ENCODE measurements around the gene SEMG1.

The SEMG1 gene, protein sequence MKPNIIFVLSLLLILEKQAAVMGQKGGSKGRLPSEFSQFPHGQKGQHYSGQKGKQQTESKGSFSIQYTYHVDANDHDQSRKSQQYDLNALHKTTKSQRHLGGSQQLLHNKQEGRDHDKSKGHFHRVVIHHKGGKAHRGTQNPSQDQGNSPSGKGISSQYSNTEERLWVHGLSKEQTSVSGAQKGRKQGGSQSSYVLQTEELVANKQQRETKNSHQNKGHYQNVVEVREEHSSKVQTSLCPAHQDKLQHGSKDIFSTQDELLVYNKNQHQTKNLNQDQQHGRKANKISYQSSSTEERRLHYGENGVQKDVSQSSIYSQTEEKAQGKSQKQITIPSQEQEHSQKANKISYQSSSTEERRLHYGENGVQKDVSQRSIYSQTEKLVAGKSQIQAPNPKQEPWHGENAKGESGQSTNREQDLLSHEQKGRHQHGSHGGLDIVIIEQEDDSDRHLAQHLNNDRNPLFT

GRCh38 chr20:45206725-45207124, at the start of gene SEMG1:
SEMG1 (plus strand) TSS chr20:45207033; CDS start chr20:45207054, 21 bp downstream.
- Histone ChIP-seq H3K4me3 (ENCODE audit: low read length in 2 of 2) (no peak within 1 kb of the TSS), H3K36me3 (ENCODE audit: control insufficient read depth in 2 of 2, insufficient read depth in 2 of 2, low read length in 2 of 2) (no peaks in the 10 kb centered on the region), H3K4me1 (ENCODE audit: control insufficient read depth in 2 of 2, insufficient read depth in 2 of 2, low read length in 2 of 2) (peaks cover 0 to 3% of the 10 kb centered on the region in 2 donors), H3K27ac (ENCODE audit: low read depth in 2 of 2, low read length in 2 of 2) (no peak within 1 kb of the TSS), H3K9ac (ENCODE audit: low read depth in 1 of 2, low read length in 2 of 2) (no peak within 1 kb of the TSS), H3K27me3 (ENCODE audit: control insufficient read depth in 2 of 2, insufficient read depth in 2 of 2, low read length in 2 of 2) (peaks cover 0 to 3% of the 10 kb centered on the region in 2 donors), H3K9me3 (ENCODE audit: control insufficient read depth in 2 of 2, low read length in 2 of 2) (peaks cover 0 to 3% of the 10 kb centered on the region in 2 donors)

DNA sequence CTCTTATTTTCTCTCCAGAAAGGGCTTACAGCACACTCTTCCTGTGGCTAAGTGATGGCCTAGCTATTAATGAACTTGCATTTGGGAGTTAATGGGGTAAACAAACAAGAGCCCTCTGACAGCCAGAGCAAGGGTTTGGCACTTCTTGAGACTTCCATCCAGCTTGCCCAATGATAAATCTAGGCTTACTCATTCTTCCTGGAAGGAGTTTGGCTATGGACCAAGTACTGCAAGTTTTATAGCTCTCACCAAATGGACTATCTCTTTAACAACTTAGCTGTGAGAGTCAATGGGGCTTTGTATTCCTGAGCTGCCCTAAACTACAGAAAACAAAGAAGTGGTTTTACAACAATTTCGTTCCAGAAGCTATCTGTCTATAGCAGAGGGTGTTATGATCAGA, 48.9 kb upstream of the SEMG1 start:
- Histone ChIP-seq H3K4me3 (ENCODE audit: low read length in 2 of 2) (peak overlapping the region; percentile 16 to 38), H3K27ac (ENCODE audit: low read depth in 2 of 2, low read length in 2 of 2) (peak overlapping the region; percentile 45 to 62), H3K27me3 (ENCODE audit: control insufficient read depth in 2 of 2, insufficient read depth in 2 of 2, low read length in 2 of 2) (no peaks in the 10 kb centered on the region), H3K9ac (ENCODE audit: low read depth in 1 of 2, low read length in 2 of 2) (no peak overlapping the region), H3K36me3 (ENCODE audit: control insufficient read depth in 2 of 2, insufficient read depth in 2 of 2, low read length in 2 of 2) (no peaks in the 10 kb centered on the region), H3K9me3 (ENCODE audit: control insufficient read depth in 2 of 2, low read length in 2 of 2) (peaks cover 0 to 9% of the 10 kb centered on the region in 2 donors), H3K4me1 (ENCODE audit: control insufficient read depth in 2 of 2, insufficient read depth in 2 of 2, low read length in 2 of 2) (peaks cover 10 to 17% of the 10 kb centered on the region in 2 donors)

DNA sequence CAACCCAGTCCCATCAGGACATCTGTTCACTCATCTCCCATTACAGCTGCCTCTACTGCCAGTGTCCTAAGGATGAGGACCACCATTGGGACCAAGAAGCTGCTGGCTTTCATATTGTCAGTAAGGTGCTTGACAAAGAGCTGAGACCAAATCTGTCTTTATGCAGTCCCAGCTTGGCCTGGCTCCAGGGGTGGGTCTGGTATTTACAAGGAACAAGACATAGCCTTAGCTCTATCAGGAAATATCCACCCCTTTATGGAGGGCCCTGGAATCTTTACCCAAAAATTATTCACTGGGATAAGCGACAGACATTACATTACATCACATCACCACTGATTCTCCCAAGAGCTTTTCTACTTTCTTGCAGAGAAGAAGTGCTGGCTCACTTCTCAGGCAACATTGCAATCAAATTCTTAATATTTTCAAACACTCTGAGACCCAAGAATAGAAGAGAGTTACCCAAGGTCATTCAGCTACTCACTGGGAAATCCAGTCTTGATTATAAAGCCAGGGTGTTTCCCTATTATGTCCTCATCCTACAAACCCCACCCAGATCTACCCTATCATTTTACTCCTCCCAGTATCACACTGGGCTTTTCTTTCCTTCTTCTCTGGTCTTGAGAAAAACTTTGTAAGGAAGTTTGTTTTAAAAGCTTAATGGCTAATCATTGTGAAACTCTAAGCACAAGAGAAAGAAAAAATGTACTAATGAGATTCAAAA, 43.6 kb upstream of the SEMG1 start:
- H3K4me1 ChIP-seq (ENCODE audit: control insufficient read depth in 2 of 2, insufficient read depth in 2 of 2, low read length in 2 of 2): peaks cover 2 to 11% of the 10 kb centered on the region in 2 donors
- peak overlapping the region in 1 of 2 donors; percentile 38 for H3K4me3 ChIP-seq (ENCODE audit: low read length in 2 of 2)
- H3K27ac ChIP-seq (ENCODE audit: low read depth in 2 of 2, low read length in 2 of 2): peak overlapping the region; percentile 59 to 74
- H3K9me3 ChIP-seq (ENCODE audit: control insufficient read depth in 2 of 2, low read length in 2 of 2): peaks cover 0 to 6% of the 10 kb centered on the region in 2 donors
- no peaks in the 10 kb centered on the region for H3K27me3 ChIP-seq (ENCODE audit: control insufficient read depth in 2 of 2, insufficient read depth in 2 of 2, low read length in 2 of 2)
- no peak overlapping the region for H3K9ac ChIP-seq (ENCODE audit: low read depth in 1 of 2, low read length in 2 of 2)
- H3K36me3 ChIP-seq (ENCODE audit: control insufficient read depth in 2 of 2, insufficient read depth in 2 of 2, low read length in 2 of 2): no peaks in the 10 kb centered on the region

DNA sequence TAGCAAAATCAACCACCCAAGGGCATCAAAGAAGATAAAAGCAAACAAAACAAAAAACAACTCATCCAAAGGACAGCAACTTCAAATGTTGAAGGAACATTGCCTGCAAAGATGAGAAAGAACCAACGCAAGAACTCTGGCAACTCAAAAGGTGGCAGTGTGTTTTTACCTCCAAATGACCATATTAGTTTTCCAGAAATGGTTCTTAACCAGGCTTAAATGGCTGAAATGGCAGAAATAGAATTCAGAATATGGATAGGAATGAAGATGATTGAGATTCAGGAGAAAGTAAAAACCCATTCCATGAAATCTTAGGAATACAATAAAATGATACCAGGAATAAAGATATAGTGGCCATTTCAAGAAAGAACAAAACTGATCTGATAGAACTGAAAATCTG, 41.9 kb upstream of the SEMG1 start:
- Histone ChIP-seq H3K4me1 (ENCODE audit: control insufficient read depth in 2 of 2, insufficient read depth in 2 of 2, low read length in 2 of 2) (peaks cover 0 to 5% of the 10 kb centered on the region in 2 donors), H3K27me3 (ENCODE audit: control insufficient read depth in 2 of 2, insufficient read depth in 2 of 2, low read length in 2 of 2) (no peaks in the 10 kb centered on the region), H3K36me3 (ENCODE audit: control insufficient read depth in 2 of 2, insufficient read depth in 2 of 2, low read length in 2 of 2) (no peaks in the 10 kb centered on the region), H3K27ac (ENCODE audit: low read depth in 2 of 2, low read length in 2 of 2) (no peak overlapping the region), H3K9ac (ENCODE audit: low read depth in 1 of 2, low read length in 2 of 2) (no peak overlapping the region), H3K4me3 (ENCODE audit: low read length in 2 of 2) (no peak overlapping the region), H3K9me3 (ENCODE audit: control insufficient read depth in 2 of 2, low read length in 2 of 2) (peaks cover 0 to 2% of the 10 kb centered on the region in 2 donors)

GRCh38 chr20:45173522-45173921, 33.3 kb upstream of the SEMG1 start:
- no peak overlapping the region for H3K9ac ChIP-seq (ENCODE audit: low read depth in 1 of 2, low read length in 2 of 2)
- peaks cover 0 to 2% of the 10 kb centered on the region in 2 donors for H3K9me3 ChIP-seq (ENCODE audit: control insufficient read depth in 2 of 2, low read length in 2 of 2)
- H3K27ac ChIP-seq (ENCODE audit: low read depth in 2 of 2, low read length in 2 of 2): no peak overlapping the region
- peaks cover 0 to 4% of the 10 kb centered on the region in 2 donors for H3K27me3 ChIP-seq (ENCODE audit: control insufficient read depth in 2 of 2, insufficient read depth in 2 of 2, low read length in 2 of 2)
- peaks cover 3 to 29% of the 10 kb centered on the region in 2 donors for H3K4me1 ChIP-seq (ENCODE audit: control insufficient read depth in 2 of 2, insufficient read depth in 2 of 2, low read length in 2 of 2)
- no peak overlapping the region for H3K4me3 ChIP-seq (ENCODE audit: low read length in 2 of 2)
- H3K36me3 ChIP-seq (ENCODE audit: control insufficient read depth in 2 of 2, insufficient read depth in 2 of 2, low read length in 2 of 2): no peaks in the 10 kb centered on the region

GRCh38 chr20:45174434-45175364, 32.1 kb upstream of the SEMG1 start, which contains the start of gene PI3:
PI3 (plus strand) TSS chr20:45174902; CDS start chr20:45174923, 21 bp downstream.
- peak within 1 kb of the TSS in 1 of 2 donors; percentile 18 for H3K9ac ChIP-seq (ENCODE audit: low read depth in 1 of 2, low read length in 2 of 2)
- H3K27me3 ChIP-seq (ENCODE audit: control insufficient read depth in 2 of 2, insufficient read depth in 2 of 2, low read length in 2 of 2): peaks cover 0 to 4% of the 10 kb centered on the region in 2 donors
- H3K36me3 ChIP-seq (ENCODE audit: control insufficient read depth in 2 of 2, insufficient read depth in 2 of 2, low read length in 2 of 2): no peaks in the 10 kb centered on the region
- H3K4me1 ChIP-seq (ENCODE audit: control insufficient read depth in 2 of 2, insufficient read depth in 2 of 2, low read length in 2 of 2): peaks cover 3 to 29% of the 10 kb centered on the region in 2 donors
- no peaks in the 10 kb centered on the region for H3K9me3 ChIP-seq (ENCODE audit: control insufficient read depth in 2 of 2, low read length in 2 of 2)
- peak within 1 kb of the TSS; percentile 18 to 26 for H3K27ac ChIP-seq (ENCODE audit: low read depth in 2 of 2, low read length in 2 of 2)
- peak within 1 kb of the TSS; percentile 7 to 33 for H3K4me3 ChIP-seq (ENCODE audit: low read length in 2 of 2)

GRCh38 chr20:45176526-45177267, 30.1 kb upstream of the SEMG1 start:
- no peak overlapping the region for H3K9ac ChIP-seq (ENCODE audit: low read depth in 1 of 2, low read length in 2 of 2)
- no peak overlapping the region for H3K27ac ChIP-seq (ENCODE audit: low read depth in 2 of 2, low read length in 2 of 2)
- H3K4me1 ChIP-seq (ENCODE audit: control insufficient read depth in 2 of 2, insufficient read depth in 2 of 2, low read length in 2 of 2): peaks cover 3 to 29% of the 10 kb centered on the region in 2 donors
- no peak overlapping the region for H3K4me3 ChIP-seq (ENCODE audit: low read length in 2 of 2)
- no peaks in the 10 kb centered on the region for H3K9me3 ChIP-seq (ENCODE audit: control insufficient read depth in 2 of 2, low read length in 2 of 2)
- peaks cover 0 to 4% of the 10 kb centered on the region in 2 donors for H3K27me3 ChIP-seq (ENCODE audit: control insufficient read depth in 2 of 2, insufficient read depth in 2 of 2, low read length in 2 of 2)
- H3K36me3 ChIP-seq (ENCODE audit: control insufficient read depth in 2 of 2, insufficient read depth in 2 of 2, low read length in 2 of 2): no peaks in the 10 kb centered on the region

- no peaks in the 10 kb centered on the region for H3K9me3 ChIP-seq (ENCODE audit: control insufficient read depth in 2 of 2, low read length in 2 of 2)
These were observed 27.7 kb upstream of the SEMG1 start for GRCh38 chr20:45179166-45179565.

DNA sequence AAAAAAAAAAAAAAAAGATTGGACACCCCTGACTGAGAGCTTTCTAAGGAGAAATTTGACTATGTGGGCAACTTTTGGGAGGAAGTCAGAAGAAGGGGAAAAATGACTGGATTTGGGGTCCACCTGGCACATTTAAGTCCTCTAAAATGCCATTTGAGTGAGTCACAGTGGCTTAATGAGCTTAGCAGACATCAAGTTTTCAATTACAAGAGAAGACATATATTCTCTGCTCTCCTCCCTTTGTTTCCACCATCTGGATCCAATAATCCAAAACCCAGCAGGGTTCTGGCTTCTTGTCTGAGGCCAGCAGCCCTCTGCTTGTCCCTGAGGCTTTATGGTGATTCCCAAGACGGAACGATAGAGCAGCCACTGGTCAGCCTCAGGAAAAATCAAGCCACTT, 25.2 kb upstream of the SEMG1 start:
- Histone ChIP-seq H3K27ac (ENCODE audit: low read depth in 2 of 2, low read length in 2 of 2) (no peak overlapping the region), H3K4me1 (ENCODE audit: control insufficient read depth in 2 of 2, insufficient read depth in 2 of 2, low read length in 2 of 2) (no peaks in the 10 kb centered on the region), H3K9ac (ENCODE audit: low read depth in 1 of 2, low read length in 2 of 2) (no peak overlapping the region), H3K36me3 (ENCODE audit: control insufficient read depth in 2 of 2, insufficient read depth in 2 of 2, low read length in 2 of 2) (no peaks in the 10 kb centered on the region), H3K9me3 (ENCODE audit: control insufficient read depth in 2 of 2, low read length in 2 of 2) (no peaks in the 10 kb centered on the region), H3K4me3 (ENCODE audit: low read length in 2 of 2) (no peak overlapping the region), H3K27me3 (ENCODE audit: control insufficient read depth in 2 of 2, insufficient read depth in 2 of 2, low read length in 2 of 2) (no peaks in the 10 kb centered on the region)

More at GRCh38 chr20:45179166-45179565, 27.7 kb upstream of the SEMG1 start:
- peaks cover 0 to 4% of the 10 kb centered on the region in 2 donors for H3K27me3 ChIP-seq (ENCODE audit: control insufficient read depth in 2 of 2, insufficient read depth in 2 of 2, low read length in 2 of 2)
- no peak overlapping the region for H3K9ac ChIP-seq (ENCODE audit: low read depth in 1 of 2, low read length in 2 of 2)
- H3K27ac ChIP-seq (ENCODE audit: low read depth in 2 of 2, low read length in 2 of 2): no peak overlapping the region
- H3K4me1 ChIP-seq (ENCODE audit: control insufficient read depth in 2 of 2, insufficient read depth in 2 of 2, low read length in 2 of 2): peaks cover 3 to 20% of the 10 kb centered on the region in 2 donors
- no peak overlapping the region for H3K4me3 ChIP-seq (ENCODE audit: low read length in 2 of 2)
- H3K36me3 ChIP-seq (ENCODE audit: control insufficient read depth in 2 of 2, insufficient read depth in 2 of 2, low read length in 2 of 2): no peaks in the 10 kb centered on the region
